GM21447 (cell line): ENCODE measurements around the gene CLIP3.

Experiments
- ATAC-seq: cut with Tn5 transposase; IDR thresholded peaks from one replicate; pipeline ENCODE4 v1.9.1; 2021; ENCODE audit not compliant: unreplicated experiment

Gene CLIP3

GRCh38 chr19:36009633-36010379 is 22.9 kb downstream of the CLIP3 start:
- ATAC-seq, result no peak

GRCh38 chr19:36009220-36009619 is 23.5 kb downstream of the CLIP3 start:
- no peak for ATAC-seq

DNA sequence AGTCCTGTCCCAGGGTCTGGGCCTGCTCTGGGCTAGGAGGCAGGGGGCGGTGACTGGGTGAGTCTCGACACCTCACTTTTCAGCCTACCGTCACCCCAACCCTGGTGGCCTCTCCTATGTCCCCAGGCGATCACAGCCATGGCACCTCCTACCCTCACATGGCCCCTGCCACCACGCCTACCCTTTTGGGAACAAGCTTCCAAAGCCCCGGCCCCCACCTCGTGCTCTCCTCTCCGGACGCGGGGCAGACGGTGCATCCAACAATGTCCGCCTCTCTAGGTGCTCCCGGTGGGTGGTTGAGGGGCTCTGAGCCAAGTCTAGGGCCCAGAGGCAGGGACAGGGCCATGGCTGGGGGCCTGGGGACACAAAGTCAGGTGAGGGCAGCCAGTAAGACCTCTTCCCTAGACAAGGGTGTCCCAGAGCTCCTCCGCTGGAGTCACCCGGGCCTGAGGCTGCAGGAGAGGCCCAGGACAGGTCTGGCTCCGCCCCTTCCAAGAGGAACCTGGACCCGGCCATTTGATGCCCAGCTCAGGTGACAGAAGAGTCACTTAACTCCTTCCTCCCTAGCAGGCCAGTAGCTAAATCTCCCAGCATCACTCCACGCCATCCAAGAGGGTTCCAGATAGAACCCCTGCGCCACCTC is 24.2 kb downstream of the CLIP3 start, which contains the start of gene SYNE4:
Gene SYNE4, minus strand, starts transcription at position 478 of the 643 bp plus-strand sequence. Its CDS starts 132 bp downstream, at position 346.
- no peak for ATAC-seq

DNA sequence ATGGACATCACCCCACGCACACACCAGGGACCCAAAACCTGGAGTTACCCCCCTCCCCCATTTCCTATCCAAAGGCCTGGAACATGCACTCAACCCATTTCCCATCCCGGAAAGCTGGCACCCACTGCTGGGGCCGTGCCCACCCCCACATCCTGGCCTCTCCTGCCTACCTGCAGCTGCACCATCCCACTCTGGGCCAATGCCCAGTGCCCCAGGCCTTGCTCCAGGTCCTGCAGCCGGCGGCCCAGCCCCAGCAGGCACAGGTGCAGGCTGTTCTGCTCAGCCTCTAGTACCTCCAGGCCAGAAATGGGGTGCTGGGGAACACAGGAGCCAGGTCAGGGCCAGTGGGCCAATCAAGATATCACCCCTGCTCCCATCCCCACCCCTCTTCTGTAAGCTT is 25.7 kb downstream of the CLIP3 start:
- ATAC-seq, result no peak

DNA sequence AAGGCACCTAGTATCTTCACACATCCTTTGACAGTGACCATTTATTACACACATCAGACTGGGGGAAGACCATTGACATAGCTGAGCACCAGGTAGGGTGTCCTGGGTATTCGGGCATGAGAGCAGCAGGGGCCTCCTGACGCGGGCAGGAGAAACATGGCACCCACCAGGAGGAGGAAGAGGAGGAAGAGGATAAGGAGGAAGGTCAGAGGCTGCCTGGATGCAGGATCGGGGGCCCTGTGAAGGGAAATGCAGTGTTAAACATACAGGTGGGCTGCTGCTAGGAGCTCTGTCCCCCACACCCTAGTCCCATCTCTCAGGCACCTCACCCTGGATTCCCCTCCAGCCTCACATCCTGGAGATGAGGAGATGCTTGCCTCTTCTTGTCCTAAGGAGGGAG is 29.4 kb downstream of the CLIP3 start:
- ATAC-seq, result no peak

DNA sequence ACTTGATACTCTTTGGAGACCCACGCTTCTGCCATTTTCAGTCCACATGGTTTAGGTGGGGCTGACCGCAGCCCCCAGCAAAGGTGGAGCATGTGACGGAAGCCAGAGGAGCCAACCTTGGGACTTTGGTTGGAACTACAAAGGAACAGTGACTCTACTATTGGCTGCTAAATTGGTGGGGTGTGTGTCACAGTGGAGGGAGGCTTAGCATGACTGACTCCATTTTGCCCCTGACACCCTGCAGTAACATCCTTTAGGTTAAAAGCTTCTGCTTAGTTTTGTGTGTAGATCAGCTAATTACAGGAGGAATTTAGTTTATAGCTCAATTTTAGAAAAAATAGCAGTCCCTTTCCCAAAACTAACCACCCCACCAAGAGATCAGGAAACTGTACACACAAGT is 31.1 kb downstream of the CLIP3 start:
- ATAC-seq, result no peak

GRCh38 chr19:35996777-35997176 is 35.9 kb downstream of the CLIP3 start:
- ATAC-seq, result no peak

- ATAC-seq, result peak; percentile 89
Measured at GRCh38 chr19:35995048-35995993, 37.4 kb downstream of the CLIP3 start, which contains the start of gene SDHAF1. Gene SDHAF1, plus strand, starts transcription at chr19:35995188. Its CDS starts 87 bp downstream, at chr19:35995275.

GRCh38 chr19:35993923-35994598 is 38.6 kb downstream of the CLIP3 start:
- ATAC-seq, result no peak

DNA sequence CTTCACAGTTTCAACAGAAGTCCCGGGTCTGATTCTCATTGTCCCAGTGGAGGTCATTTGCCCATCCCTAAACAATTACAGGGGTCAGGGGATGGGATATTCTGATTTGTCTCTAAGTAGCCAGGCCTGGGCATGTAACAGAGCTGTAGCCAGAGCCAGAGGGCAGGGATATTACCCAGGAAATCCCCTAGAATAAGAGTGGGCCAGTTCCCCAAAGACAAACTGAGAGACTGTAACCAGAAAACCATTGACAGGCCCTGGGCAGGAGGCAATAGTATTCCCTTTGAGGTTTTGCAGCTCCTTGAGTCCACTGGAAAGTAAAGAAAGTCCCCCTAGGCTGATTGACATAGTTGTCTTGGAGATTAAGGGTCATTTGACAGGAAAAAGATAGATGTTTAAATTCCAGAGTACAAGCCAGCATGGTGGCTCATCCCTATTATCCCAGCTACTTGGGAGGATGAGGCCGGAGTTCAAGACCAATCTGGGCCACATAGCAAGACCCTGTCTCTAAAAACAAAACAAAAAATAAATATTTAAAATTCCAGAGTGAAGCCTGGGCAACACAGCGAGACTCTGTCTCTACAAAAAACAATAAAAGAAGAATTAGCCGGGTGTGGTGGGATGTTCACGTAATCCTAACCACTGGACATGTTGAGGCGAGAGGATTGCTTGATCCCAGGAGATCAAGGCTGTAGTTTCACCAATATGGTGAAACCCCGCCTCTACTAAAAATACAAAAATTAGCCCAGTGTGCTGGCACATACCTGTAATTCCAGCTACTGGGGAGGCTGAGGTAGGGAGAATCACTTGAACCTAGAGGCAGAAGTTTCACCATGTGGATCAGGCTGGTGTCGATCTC is 39.5 kb downstream of the CLIP3 start:
- no peak for ATAC-seq

GRCh38 chr19:35991731-35992450 is 40.8 kb downstream of the CLIP3 start:
- no peak for ATAC-seq

- no peak for ATAC-seq
Measured at GRCh38 chr19:35990771-35991730, 41.6 kb downstream of the CLIP3 start.

DNA sequence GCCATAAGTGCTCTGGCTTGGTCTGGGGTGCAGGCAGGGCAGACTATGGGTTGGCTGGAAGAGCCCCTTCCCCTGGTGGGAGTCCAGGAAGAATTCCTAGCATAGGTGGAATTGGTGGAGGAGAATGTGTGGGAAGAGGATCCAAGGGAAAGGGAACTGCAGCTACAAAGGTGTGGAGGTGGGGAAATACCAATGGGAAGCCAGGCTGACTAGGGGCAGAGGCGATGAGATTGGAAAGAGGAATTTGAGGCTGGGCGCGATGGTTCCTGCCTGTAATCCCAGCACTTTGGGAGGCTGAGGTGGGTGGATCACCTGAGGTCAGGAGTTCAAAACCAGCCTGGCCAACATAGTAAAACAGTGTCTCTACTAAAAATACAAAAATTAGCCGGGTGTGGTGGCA is 42.5 kb downstream of the CLIP3 start:
- no peak for ATAC-seq

GRCh38 chr19:35988824-35989223 is 43.8 kb downstream of the CLIP3 start:
- ATAC-seq, result no peak

- ATAC-seq, result no peak
Measured at GRCh38 chr19:35987571-35987896, 45.1 kb downstream of the CLIP3 start.

- ATAC-seq, result no peak
Measured at GRCh38 chr19:35986664-35987570, 45.8 kb downstream of the CLIP3 start.

GRCh38 chr19:35986111-35986510 is 46.6 kb downstream of the CLIP3 start:
- ATAC-seq, result no peak
